ENCODE results near the gene PANK2.
A peak's percentile ranks its signal among the peaks of the same experiment; 100 is the strongest.
"Not testable (repeated sequence)": the region's sequence is repeated elsewhere in the genome, so short reads cannot be mapped to it uniquely, and the experiment has no call there.

Gene PANK2

GRCh38 chr20:3867802-3868201 is 21.4 kb upstream of the PANK2 start:
- no peak for DNase-seq (ENCODE audit: low read depth)
- no peak overlapping the region for H3K4me3 ChIP-seq (ENCODE audit: low read depth, low read length)

- DNase-seq (ENCODE audit: low read depth) = no peak
- H3K4me3 ChIP-seq (ENCODE audit: low read depth, low read length) = no peak overlapping the region
Measured at GRCh38 chr20:3869839-3870634, 19.1 kb upstream of the PANK2 start.

- no peak overlapping the region for H3K4me3 ChIP-seq (ENCODE audit: low read depth, low read length)
- no peak for DNase-seq (ENCODE audit: low read depth)
Measured at GRCh38 chr20:3871550-3872265, 17.5 kb upstream of the PANK2 start.

GRCh38 chr20:3873507-3873906 is 15.7 kb upstream of the PANK2 start:
- H3K4me3 ChIP-seq (ENCODE audit: low read depth, low read length) = no peak overlapping the region
- DNase-seq (ENCODE audit: low read depth) = no peak

- no peak overlapping the region for H3K4me3 ChIP-seq (ENCODE audit: low read depth, low read length)
- DNase-seq (ENCODE audit: low read depth) = no peak
Measured at GRCh38 chr20:3874194-3874844, 14.9 kb upstream of the PANK2 start.

GRCh38 chr20:3875378-3875974 is 13.7 kb upstream of the PANK2 start:
- DNase-seq (ENCODE audit: low read depth) = no peak
- no peak overlapping the region for H3K4me3 ChIP-seq (ENCODE audit: low read depth, low read length)

- no peak for DNase-seq (ENCODE audit: low read depth)
- H3K4me3 ChIP-seq (ENCODE audit: low read depth, low read length) = no peak overlapping the region
Measured at GRCh38 chr20:3876000-3876399, 13.2 kb upstream of the PANK2 start.

GRCh38 chr20:3876676-3877075 is 12.5 kb upstream of the PANK2 start:
- no peak for DNase-seq (ENCODE audit: low read depth)
- H3K4me3 ChIP-seq (ENCODE audit: low read depth, low read length) = no peak overlapping the region

- DNase-seq (ENCODE audit: low read depth); H3K4me3 ChIP-seq (ENCODE audit: low read depth, low read length): not testable (repeated sequence)
Measured at GRCh38 chr20:3878921-3879274, 10.3 kb upstream of the PANK2 start.

- DNase-seq (ENCODE audit: low read depth) = no peak
- H3K4me3 ChIP-seq (ENCODE audit: low read depth, low read length) = no peak overlapping the region
Measured at GRCh38 chr20:3885715-3886114, 3.5 kb upstream of the PANK2 start.

GRCh38 chr20:3887876-3888620 is 1.1 kb upstream of the PANK2 start:
- no peak for DNase-seq (ENCODE audit: low read depth)
- H3K4me3 ChIP-seq (ENCODE audit: low read depth, low read length) = peak overlapping the region; percentile 92

GRCh38 chr20:3889489-3890397 is 556 bp downstream of the PANK2 start:
- DNase-seq (ENCODE audit: low read depth) = no peak
- peak overlapping the region; percentile 92 for H3K4me3 ChIP-seq (ENCODE audit: low read depth, low read length)

GRCh38 chr20:3890398-3890751 is 1.2 kb downstream of the PANK2 start:
- H3K4me3 ChIP-seq (ENCODE audit: low read depth, low read length) = peak overlapping the region; percentile 92
- DNase-seq (ENCODE audit: low read depth) = no peak

GRCh38 chr20:3890999-3891929 is 2.1 kb downstream of the PANK2 start:
- no peak for DNase-seq (ENCODE audit: low read depth)
- peak overlapping the region; percentile 92 for H3K4me3 ChIP-seq (ENCODE audit: low read depth, low read length)

- no peak overlapping the region for H3K4me3 ChIP-seq (ENCODE audit: low read depth, low read length)
- DNase-seq (ENCODE audit: low read depth) = no peak
Measured at GRCh38 chr20:3894796-3895195, 5.6 kb downstream of the PANK2 start.

GRCh38 chr20:3896302-3896701 is 7.1 kb downstream of the PANK2 start:
- DNase-seq (ENCODE audit: low read depth) = no peak
- H3K4me3 ChIP-seq (ENCODE audit: low read depth, low read length) = no peak overlapping the region

- no peak overlapping the region for H3K4me3 ChIP-seq (ENCODE audit: low read depth, low read length)
- no peak for DNase-seq (ENCODE audit: low read depth)
Measured at GRCh38 chr20:3896853-3897583, 7.8 kb downstream of the PANK2 start.
